ENCODE measurements around the gene CLEC18B. TPM values are rescaled to one million over a fixed set of nuclear protein-coding genes. Genes with fewer than 3 reads are reported as not detected.
"Not testable (repeated sequence)": the region's sequence is repeated elsewhere in the genome, so short reads cannot be mapped to it uniquely, and the experiment has no call there.

The CLEC18B gene
- total RNA-seq, 1 experiment from 2014 or later, result not detected

- not testable (repeated sequence) for H3K4me3 ChIP-seq; DNase-seq (ENCODE audit: low read depth in 1 of 2, low spot score in 2 of 2); H3K9me3 ChIP-seq (replicated peaks); H3K36me3 ChIP-seq; H3K27me3 ChIP-seq (replicated peaks); H3K4me1 ChIP-seq (replicated peaks); H3K27ac ChIP-seq
Observed at GRCh38 chr16:74370338-74371135, 50.7 kb downstream of the CLEC18B start.

GRCh38 chr16:74368002-74368911 is 53.0 kb downstream of the CLEC18B start:
- Histone ChIP-seq H3K4me3 (peak overlapping the region; percentile 50), H3K27ac (0 out of 2 replicates have a peak overlapping the region, but pooled peaks have one; percentile 2), H3K36me3 (peaks cover 14% of the 10 kb centered on the region)
- not testable (repeated sequence) for H3K4me1 ChIP-seq (replicated peaks); H3K9me3 ChIP-seq (replicated peaks); H3K27me3 ChIP-seq (replicated peaks)
- peak; percentile 86 to 96 for DNase-seq (ENCODE audit: low read depth in 1 of 2, low spot score in 2 of 2)

GRCh38 chr16:74367469-74368001 is 53.7 kb downstream of the CLEC18B start:
- Histone ChIP-seq H3K27ac (0 out of 2 replicates have a peak overlapping the region, but pooled peaks have one; percentile 2), H3K4me3 (peak overlapping the region; percentile 50), H3K36me3 (peaks cover 14% of the 10 kb centered on the region)
- not testable (repeated sequence) for H3K9me3 ChIP-seq (replicated peaks); H3K4me1 ChIP-seq (replicated peaks); H3K27me3 ChIP-seq (replicated peaks)
- DNase-seq (ENCODE audit: low read depth in 1 of 2, low spot score in 2 of 2), result peak in 1 of 2 experiments; percentile 63

GRCh38 chr16:74361646-74362610 is 59.4 kb downstream of the CLEC18B start:
- H3K27ac ChIP-seq; H3K9me3 ChIP-seq (replicated peaks); H3K4me1 ChIP-seq (replicated peaks); DNase-seq (ENCODE audit: low read depth in 1 of 2, low spot score in 2 of 2); H3K27me3 ChIP-seq (replicated peaks); H3K4me3 ChIP-seq: not testable (repeated sequence)
- H3K36me3 ChIP-seq, result peaks cover 10% of the 10 kb centered on the region

Other genes starting within 250 kb of the CLEC18B start
- 112 and 139 TPM in 2 replicates for gene PSMD7, start 124.7 kb downstream of the CLEC18B start, total RNA-seq (2014; rRNA removed; shearing (Covaris generic))
- gene NPIPB15, start 45.2 kb downstream of the CLEC18B start, total RNA-seq (2014; rRNA removed; shearing (Covaris generic)), result 1.0 and 1.3 TPM in 2 replicates
- gene GLG1, start 185.6 kb upstream of the CLEC18B start, total RNA-seq (2014; rRNA removed; shearing (Covaris generic)), result 71.1 and 78.5 TPM in 2 replicates
- 39.6 and 61.9 TPM in 2 replicates for gene RFWD3, start 245.4 kb upstream of the CLEC18B start, total RNA-seq (2014; rRNA removed; shearing (Covaris generic))